ENCODE results near the gene CRELD2. TPM values are rescaled to one million over a fixed set of nuclear protein-coding genes. Genes with fewer than 3 reads are reported as not detected.

Gene CRELD2
- total and polyA plus RNA-seq, 2 donors from 2014 or later = 37.3 to 54.0 TPM

GRCh38 chr22:49973018-49973961, 54.9 kb downstream of the CRELD2 start:
- no peak overlapping the region for H3K27ac ChIP-seq (ENCODE audit: low read depth in 2 of 2, low read length in 2 of 2)
- peak overlapping the region in 1 of 3 donors; percentile 10 for H3K4me3 ChIP-seq (ENCODE audit: low read length in 3 of 3)
- peaks cover 0 to 2% (median 0%) of the 10 kb centered on the region in 3 donors for H3K9me3 ChIP-seq (ENCODE audit: control insufficient read depth in 2 of 3, insufficient read depth in 1 of 3, low read length in 3 of 3)
- no peak overlapping the region for H3K9ac ChIP-seq (ENCODE audit: low read length in 3 of 3)
- no peaks in the 10 kb centered on the region for H3K36me3 ChIP-seq (ENCODE audit: control insufficient read depth in 2 of 3, insufficient read depth in 3 of 3, low read length in 3 of 3)
- peaks cover 8% of the 10 kb centered on the region for H3K27me3 ChIP-seq (ENCODE audit: control insufficient read depth, insufficient read depth, low read length)
- intact Hi-C loops (cut with DNase I) = no loop called here
- no peak for TF ChIP-seq CTCF (IDR thresholded peaks at IDR 0.05; ENCODE audit: borderline replicate concordance, extremely low read depth, insufficient read depth)
- H3K4me1 ChIP-seq (ENCODE audit: control insufficient read depth in 2 of 3, insufficient read depth in 2 of 3, low read depth in 1 of 3, low read length in 3 of 3) = peaks cover 2 to 30% (median 19%) of the 10 kb centered on the region in 3 donors
- no peak for FAIRE-seq
- peak in 1 of 5 donors; percentile 8 for DNase-seq

- FAIRE-seq = no peak
- no peak for TF ChIP-seq CTCF (IDR thresholded peaks at IDR 0.05; ENCODE audit: borderline replicate concordance, extremely low read depth, insufficient read depth)
- Histone ChIP-seq H3K36me3 (ENCODE audit: control insufficient read depth in 2 of 3, insufficient read depth in 3 of 3, low read length in 3 of 3) (no peaks in the 10 kb centered on the region), H3K9me3 (ENCODE audit: control insufficient read depth in 2 of 3, insufficient read depth in 1 of 3, low read length in 3 of 3) (peaks cover 0 to 4% (median 2%) of the 10 kb centered on the region in 3 donors), H3K4me3 (ENCODE audit: low read length in 3 of 3) (no peak overlapping the region), H3K27ac (ENCODE audit: low read depth in 2 of 2, low read length in 2 of 2) (peak overlapping the region in 1 of 2 donors; percentile 28), H3K4me1 (ENCODE audit: control insufficient read depth in 2 of 3, insufficient read depth in 2 of 3, low read depth in 1 of 3, low read length in 3 of 3) (peaks cover 0 to 13% (median under 1%) of the 10 kb centered on the region in 3 donors), H3K9ac (ENCODE audit: low read length in 3 of 3) (no peak overlapping the region), H3K27me3 (ENCODE audit: control insufficient read depth, insufficient read depth, low read length) (peaks cover 6% of the 10 kb centered on the region)
- intact Hi-C loops (cut with DNase I) = no loop called here
- peak in 3 of 5 donors; percentile 2 to 78 (median 7) for DNase-seq
These were observed 57.3 kb downstream of the CRELD2 start for GRCh38 chr22:49975543-49976389.

DNA sequence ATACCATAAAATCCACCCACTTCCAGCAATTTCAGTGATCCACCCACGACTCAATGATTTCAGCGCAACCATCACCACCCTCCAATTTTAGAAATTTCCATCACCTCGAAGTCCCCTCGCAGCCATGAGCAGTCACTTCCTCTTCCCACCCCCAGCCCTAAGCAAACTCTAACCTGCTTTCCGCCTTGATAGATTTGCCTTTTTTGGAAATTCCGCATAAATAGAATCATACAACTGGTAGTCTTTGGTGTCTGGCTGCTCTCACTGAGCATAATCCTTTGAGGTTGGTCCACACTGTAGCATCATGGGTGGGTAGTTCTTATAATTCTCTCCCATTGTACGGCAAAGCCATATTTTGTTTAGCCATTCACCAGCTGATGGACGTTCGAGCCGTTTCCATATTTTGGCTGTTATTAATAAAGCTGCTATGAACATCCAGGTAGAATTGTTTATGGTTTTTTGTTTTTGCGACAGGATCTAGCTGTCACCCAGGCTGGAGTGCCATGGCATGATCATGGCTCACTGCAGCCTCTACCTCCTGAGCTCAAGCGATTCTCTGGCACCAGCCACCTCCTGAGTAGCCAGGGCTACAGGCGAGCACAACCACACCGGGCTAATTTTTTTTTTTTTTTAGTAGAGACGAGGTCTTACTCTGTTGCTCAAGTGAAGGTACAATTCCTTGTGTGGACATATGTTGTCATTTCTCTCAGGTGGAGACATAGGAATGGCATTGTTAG, 58.2 kb downstream of the CRELD2 start:
- H3K27me3 ChIP-seq (ENCODE audit: control insufficient read depth, insufficient read depth, low read length) = peaks cover 6% of the 10 kb centered on the region
- DNase-seq (no peak), FAIRE-seq (no peak)
- H3K9ac ChIP-seq (ENCODE audit: low read length in 3 of 3) = no peak overlapping the region
- H3K9me3 ChIP-seq (ENCODE audit: control insufficient read depth in 2 of 3, insufficient read depth in 1 of 3, low read length in 3 of 3) = peaks cover 0 to 4% (median 2%) of the 10 kb centered on the region in 3 donors
- peaks cover 0 to 10% (median 0%) of the 10 kb centered on the region in 3 donors for H3K4me1 ChIP-seq (ENCODE audit: control insufficient read depth in 2 of 3, insufficient read depth in 2 of 3, low read depth in 1 of 3, low read length in 3 of 3)
- H3K27ac ChIP-seq (ENCODE audit: low read depth in 2 of 2, low read length in 2 of 2) = no peak overlapping the region
- H3K4me3 ChIP-seq (ENCODE audit: low read length in 3 of 3) = no peak overlapping the region
- intact Hi-C loops (cut with DNase I) = no loop called here
- TF ChIP-seq CTCF (IDR thresholded peaks at IDR 0.05; ENCODE audit: borderline replicate concordance, extremely low read depth, insufficient read depth) = no peak
- H3K36me3 ChIP-seq (ENCODE audit: control insufficient read depth in 2 of 3, insufficient read depth in 3 of 3, low read length in 3 of 3) = no peaks in the 10 kb centered on the region

Small RNA genes within 50 kb of the gene (microRNA-seq; reads per million reads assigned to microRNA genes)
- gene MIR6821 = not detected

Other genes with a start within 250 kb of the CRELD2 start
- 40.5 TPM for gene BRD1, start 90.8 kb upstream of the CRELD2 start, total RNA-seq
- gene BRD1, start 90.8 kb upstream of the CRELD2 start, polyA plus RNA-seq (ENCODE audit: insufficient read depth, low read depth, low replicate concordance) = 8.1 TPM
- gene ZBED4, start 64.8 kb upstream of the CRELD2 start, total RNA-seq = 12.9 TPM
- gene ZBED4, start 64.8 kb upstream of the CRELD2 start, polyA plus RNA-seq (ENCODE audit: insufficient read depth, low read depth, low replicate concordance) = 2.1 TPM
- gene ALG12, start 196 bp upstream of the CRELD2 start, total RNA-seq = 28.4 TPM
- 27.2 TPM for gene ALG12, start 196 bp upstream of the CRELD2 start, polyA plus RNA-seq (ENCODE audit: insufficient read depth, low read depth, low replicate concordance)
- 107 TPM for gene PIM3, start 42.1 kb downstream of the CRELD2 start, total RNA-seq
- gene PIM3, start 42.1 kb downstream of the CRELD2 start, polyA plus RNA-seq (ENCODE audit: insufficient read depth, low read depth, low replicate concordance) = 96.5 TPM
- 0.16 TPM for gene IL17REL, start 94.1 kb downstream of the CRELD2 start, total RNA-seq
- not detected for gene IL17REL, start 94.1 kb downstream of the CRELD2 start, polyA plus RNA-seq (ENCODE audit: insufficient read depth, low read depth, low replicate concordance)
- not detected for gene TTLL8, start 139.7 kb downstream of the CRELD2 start, total RNA-seq
- not detected for gene TTLL8, start 139.7 kb downstream of the CRELD2 start, polyA plus RNA-seq (ENCODE audit: insufficient read depth, low read depth, low replicate concordance)
- gene MLC1, start 166.8 kb downstream of the CRELD2 start, total RNA-seq = 0.28 TPM
- not detected for gene MLC1, start 166.8 kb downstream of the CRELD2 start, polyA plus RNA-seq (ENCODE audit: insufficient read depth, low read depth, low replicate concordance)
- gene MOV10L1, start 171.4 kb downstream of the CRELD2 start, total RNA-seq = 0.38 TPM
- 0.62 TPM for gene MOV10L1, start 171.4 kb downstream of the CRELD2 start, polyA plus RNA-seq (ENCODE audit: insufficient read depth, low read depth, low replicate concordance)

Measured in kidney (tissue), 14 donors.